ENCODE measurements around the gene ELL.

DNA sequence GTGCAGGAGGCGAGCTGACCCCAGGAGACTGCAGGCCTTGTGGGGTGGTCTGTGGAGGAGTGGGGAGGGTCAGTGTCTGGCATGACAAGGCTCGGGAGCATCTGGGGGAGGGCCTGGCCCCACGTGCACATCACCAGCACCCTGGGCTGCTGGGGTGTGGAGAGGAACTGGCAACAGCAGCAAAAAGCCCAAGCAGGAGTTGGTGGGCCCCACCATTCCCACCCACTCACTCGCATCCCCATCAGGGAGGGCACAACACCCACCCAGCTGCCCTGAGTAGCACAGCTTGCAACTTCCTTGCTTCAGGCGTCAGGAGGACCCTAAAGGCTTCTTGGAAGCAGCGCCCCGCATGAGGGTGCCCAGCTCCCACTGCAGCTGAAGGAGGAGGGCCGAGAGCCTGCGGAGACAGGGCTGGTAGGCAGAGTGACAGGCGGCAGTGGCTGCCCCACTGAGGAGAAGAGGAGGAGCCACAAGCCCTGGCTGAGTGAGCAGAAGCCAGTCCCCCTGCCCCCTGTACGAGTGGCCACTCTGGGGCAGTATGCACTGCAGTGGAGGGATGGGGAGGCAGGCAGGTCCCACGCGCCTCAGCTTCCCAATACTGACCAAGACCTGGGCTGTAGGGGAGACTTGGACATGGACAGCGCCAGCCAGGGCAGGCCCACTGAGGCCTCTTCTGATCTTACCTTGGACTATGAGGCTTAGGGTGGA lies 26.5 kb downstream of the ELL start:
- TF ChIP-seq, protein P1, sequence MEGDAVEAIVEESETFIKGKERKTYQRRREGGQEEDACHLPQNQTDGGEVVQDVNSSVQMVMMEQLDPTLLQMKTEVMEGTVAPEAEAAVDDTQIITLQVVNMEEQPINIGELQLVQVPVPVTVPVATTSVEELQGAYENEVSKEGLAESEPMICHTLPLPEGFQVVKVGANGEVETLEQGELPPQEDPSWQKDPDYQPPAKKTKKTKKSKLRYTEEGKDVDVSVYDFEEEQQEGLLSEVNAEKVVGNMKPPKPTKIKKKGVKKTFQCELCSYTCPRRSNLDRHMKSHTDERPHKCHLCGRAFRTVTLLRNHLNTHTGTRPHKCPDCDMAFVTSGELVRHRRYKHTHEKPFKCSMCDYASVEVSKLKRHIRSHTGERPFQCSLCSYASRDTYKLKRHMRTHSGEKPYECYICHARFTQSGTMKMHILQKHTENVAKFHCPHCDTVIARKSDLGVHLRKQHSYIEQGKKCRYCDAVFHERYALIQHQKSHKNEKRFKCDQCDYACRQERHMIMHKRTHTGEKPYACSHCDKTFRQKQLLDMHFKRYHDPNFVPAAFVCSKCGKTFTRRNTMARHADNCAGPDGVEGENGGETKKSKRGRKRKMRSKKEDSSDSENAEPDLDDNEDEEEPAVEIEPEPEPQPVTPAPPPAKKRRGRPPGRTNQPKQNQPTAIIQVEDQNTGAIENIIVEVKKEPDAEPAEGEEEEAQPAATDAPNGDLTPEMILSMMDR (IDR thresholded peaks at IDR 0.05), result no peak
- TF ChIP-seq POLR2A (IDR thresholded peaks at IDR 0.05), result no peak
